Thyroid gland (tissue), 4 donors: ENCODE results near the gene MERTK.

ENCODE experiments used
- POLR2A ChIP-seq, 2 donors: fragments of 450-650 bp; IDR thresholded peaks; one replicate each; pipeline ENCODE4 v1.6.1; 2017; ENCODE audit warnings: antibody characterized with exemption in 2 of 2, mild to moderate bottlenecking in 2 of 2, moderate library complexity in 1 of 2
- TF ChIP-seq, protein P1 (sequence below), 6 experiments: fragments of 200-600 bp in 3 of 6; fragments of 450-650 bp in 3 of 6; sonication (generic) in 3 of 6; IDR thresholded peaks; one replicate each; pipeline ENCODE4 v1.5.1; 2016 to 2019; ENCODE audit warnings: antibody characterized with exemption in 6 of 6, mild to moderate bottlenecking in 2 of 6, inconsistent platforms in 1 of 6, moderate library complexity in 1 of 6

DNA sequence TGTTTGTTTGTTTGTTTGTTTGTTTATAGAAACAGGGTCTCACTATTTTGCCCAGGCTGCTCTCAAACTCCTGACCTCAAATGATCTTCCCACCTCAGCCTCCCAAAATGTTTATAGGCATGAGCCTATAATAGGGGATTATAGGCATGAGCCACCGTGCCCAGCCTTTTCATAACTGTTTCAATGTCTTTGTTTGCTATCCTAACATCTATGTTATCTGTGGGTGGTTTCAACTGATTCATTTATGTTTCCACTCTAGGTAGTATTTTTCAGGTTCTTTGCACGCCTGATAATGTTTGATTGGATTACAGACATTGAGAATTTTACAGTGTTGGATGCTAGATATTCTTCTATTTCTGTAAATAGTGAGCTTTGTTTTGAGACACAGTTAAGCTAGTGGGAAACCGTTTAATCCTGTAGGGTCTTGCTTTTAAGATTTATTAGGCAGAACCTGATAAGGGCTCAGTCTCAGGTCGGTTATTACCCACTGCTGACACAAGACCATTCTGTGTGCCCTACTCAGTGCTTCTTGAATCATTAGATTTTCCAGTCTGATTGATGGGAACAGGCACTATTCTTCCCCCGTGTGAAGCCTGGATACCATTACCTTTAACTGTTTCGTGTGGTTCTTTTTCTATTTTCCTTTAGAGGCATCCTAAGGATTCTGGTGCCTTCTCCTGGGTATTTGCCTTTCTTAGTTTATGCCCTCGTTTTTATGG lies 80.2 kb downstream of the MERTK start:
- TF ChIP-seq, protein P1, sequence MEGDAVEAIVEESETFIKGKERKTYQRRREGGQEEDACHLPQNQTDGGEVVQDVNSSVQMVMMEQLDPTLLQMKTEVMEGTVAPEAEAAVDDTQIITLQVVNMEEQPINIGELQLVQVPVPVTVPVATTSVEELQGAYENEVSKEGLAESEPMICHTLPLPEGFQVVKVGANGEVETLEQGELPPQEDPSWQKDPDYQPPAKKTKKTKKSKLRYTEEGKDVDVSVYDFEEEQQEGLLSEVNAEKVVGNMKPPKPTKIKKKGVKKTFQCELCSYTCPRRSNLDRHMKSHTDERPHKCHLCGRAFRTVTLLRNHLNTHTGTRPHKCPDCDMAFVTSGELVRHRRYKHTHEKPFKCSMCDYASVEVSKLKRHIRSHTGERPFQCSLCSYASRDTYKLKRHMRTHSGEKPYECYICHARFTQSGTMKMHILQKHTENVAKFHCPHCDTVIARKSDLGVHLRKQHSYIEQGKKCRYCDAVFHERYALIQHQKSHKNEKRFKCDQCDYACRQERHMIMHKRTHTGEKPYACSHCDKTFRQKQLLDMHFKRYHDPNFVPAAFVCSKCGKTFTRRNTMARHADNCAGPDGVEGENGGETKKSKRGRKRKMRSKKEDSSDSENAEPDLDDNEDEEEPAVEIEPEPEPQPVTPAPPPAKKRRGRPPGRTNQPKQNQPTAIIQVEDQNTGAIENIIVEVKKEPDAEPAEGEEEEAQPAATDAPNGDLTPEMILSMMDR (IDR thresholded peaks at IDR 0.05): no peak
- no peak for TF ChIP-seq POLR2A (IDR thresholded peaks at IDR 0.05)
